Smooth muscle cell (in vitro differentiated cells): ENCODE results near the gene GNB1L. TPM values are rescaled to one million over a fixed set of nuclear protein-coding genes. Genes with fewer than 3 reads are reported as not detected.

ENCODE experiments used
- DNase-seq: peaks from one replicate; lab custom pipeline; 2025; ENCODE audit not compliant: unreplicated experiment; lab: John Stamatoyannopoulos, UW
- H2AFZ ChIP-seq: fragments of 200-600 bp; sonication (generic); 2 replicates; pipeline ENCODE4 v1.6.0; 2016; ENCODE audit warnings: antibody characterized with exemption, low read depth, mild to moderate bottlenecking
- H3F3A ChIP-seq: fragments of 200-600 bp; sonication (generic); 2 replicates; pipeline ENCODE4 v1.6.0; 2017; ENCODE audit warnings: antibody characterized with exemption, low read depth
- H3K27ac ChIP-seq: fragments of 200-600 bp; sonication (generic); 2 replicates; pipeline ENCODE4 v1.5.1; 2016; ENCODE audit warnings: low read depth, mild to moderate bottlenecking
- H3K27me3 ChIP-seq: fragments of 200-600 bp; sonication (generic); 2 replicates; pipeline ENCODE4 v1.6.1; 2016; ENCODE audit warnings: low read depth, mild to moderate bottlenecking
- H3K36me3 ChIP-seq: fragments of 200-600 bp; sonication (generic); 2 replicates; pipeline ENCODE4 v1.5.1; 2016; ENCODE audit warnings: low read depth
- H3K4me1 ChIP-seq: fragments of 200-600 bp; sonication (generic); 2 replicates; pipeline ENCODE4 v1.5.1; 2016; ENCODE audit warnings: low read depth
- H3K4me2 ChIP-seq: fragments of 200-600 bp; sonication (generic); 2 replicates; pipeline ENCODE4 v1.6.0; 2016; ENCODE audit warnings: mild to moderate bottlenecking
- H3K4me3 ChIP-seq: fragments of 200-600 bp; sonication (generic); 2 replicates; pipeline ENCODE4 v1.5.1; 2016; ENCODE audit warnings: mild to moderate bottlenecking
- H3K79me2 ChIP-seq: fragments of 200-600 bp; sonication (generic); 2 replicates; pipeline ENCODE4 v1.6.0; 2016; ENCODE audit warnings: low read depth, mild to moderate bottlenecking
- H3K9ac ChIP-seq: fragments of 200-600 bp; sonication (generic); 2 replicates; pipeline ENCODE4 v1.6.0; 2016; ENCODE audit warnings: low read depth
- H3K9me3 ChIP-seq: fragments of 200-600 bp; sonication (generic); replicated peaks from 2 replicates; pipeline ENCODE4 v1.5.1; 2016; ENCODE audit warnings: low read depth
- H4K20me1 ChIP-seq: fragments of 200-600 bp; sonication (generic); 2 replicates; pipeline ENCODE4 v1.6.0; 2016; ENCODE audit warnings: low read depth
- CTCF ChIP-seq: fragments of 200-600 bp; sonication (generic); IDR thresholded peaks from 2 replicates; pipeline ENCODE4 v1.5.1; 2017; ENCODE audit warnings: borderline replicate concordance, mild to moderate bottlenecking, antibody characterized with exemption; ENCODE audit not compliant: insufficient read depth, poor library complexity, severe bottlenecking
- WGBS: methylation state at CpG from one replicate; pipeline ENCODE4 v1.1.7; 2016; ENCODE audit warnings: low lambda C conversion rate; 5-methylcytosine and 5-hydroxymethylcytosine counted together
- polyA plus RNA-seq: library from polyadenylated mRNA; unstranded; fragments of >200 nt; fragmentation: Nextera tagmentation; extraction: Ambion mirVana; gene quantifications from 2 replicates; pipeline ENCODE4 v1.2.1, GENCODE V29; 2016
- total RNA-seq: library from RNA; depleted of rRNA; stranded (reverse); fragments of >200 nt; gene quantifications from 2 replicates; pipeline ENCODE4 v1.2.3, GENCODE V29; 2014

GNB1L gene
- total and polyA plus RNA-seq, 2 experiments from 2014 or later = 4.1 to 7.4 TPM

GRCh38 chr22:19879643-19879991 lies 24.9 kb upstream of the GNB1L start:
- Histone ChIP-seq H4K20me1 (no peaks in the 10 kb centered on the region), H3K79me2 (no peaks in the 10 kb centered on the region), H3K27ac (no peak overlapping the region), H2AFZ (no peak overlapping the region), H3K9ac (no peak overlapping the region), H3K4me3 (no peak overlapping the region), H3K9me3 (no peaks in the 10 kb centered on the region), H3K4me1 (peaks cover 17% of the 10 kb centered on the region), H3F3A (peaks cover 7% of the 10 kb centered on the region), H3K27me3 (no peaks in the 10 kb centered on the region), H3K4me2 (no peak overlapping the region), H3K36me3 (no peaks in the 10 kb centered on the region)
- 88% methylated on average over 4 of the region's 4 CpGs for WGBS
- TF ChIP-seq CTCF = no peak
- no peak for DNase-seq

DNA sequence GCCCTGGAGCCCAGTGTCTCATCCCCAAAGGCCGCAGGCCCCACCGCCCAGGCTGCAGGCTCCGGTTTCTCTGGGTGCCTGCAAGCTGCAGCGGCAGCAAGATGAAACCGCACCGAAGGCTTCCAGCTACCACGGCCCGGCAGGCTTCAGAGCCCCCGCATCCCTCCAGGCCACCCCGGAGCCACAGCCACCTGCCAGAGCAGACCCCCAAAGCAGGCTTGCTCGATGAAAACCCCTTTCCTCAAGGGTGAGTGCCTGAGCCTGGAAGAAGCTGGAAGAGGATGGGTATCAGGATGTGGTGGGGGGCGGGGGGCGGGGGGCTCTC lies 24.5 kb upstream of the GNB1L start:
- Histone ChIP-seq H3K4me2 (no peak overlapping the region), H3K79me2 (no peaks in the 10 kb centered on the region), H3F3A (peaks cover 7% of the 10 kb centered on the region), H3K27ac (no peak overlapping the region), H3K4me1 (peaks cover 17% of the 10 kb centered on the region), H3K9me3 (no peaks in the 10 kb centered on the region), H3K9ac (no peak overlapping the region), H3K27me3 (no peaks in the 10 kb centered on the region), H3K36me3 (no peaks in the 10 kb centered on the region), H4K20me1 (no peaks in the 10 kb centered on the region), H2AFZ (no peak overlapping the region), H3K4me3 (no peak overlapping the region)
- TF ChIP-seq CTCF = no peak
- no peak for DNase-seq
- 97% methylated on average over 13 of the region's 13 CpGs for WGBS

GRCh38 chr22:19878461-19879245 lies 24.0 kb upstream of the GNB1L start:
- H3K4me2 ChIP-seq = no peak overlapping the region
- DNase-seq = no peak
- H2AFZ ChIP-seq = no peak overlapping the region
- H3K4me3 ChIP-seq = no peak overlapping the region
- H3K4me1 ChIP-seq = peaks cover 17% of the 10 kb centered on the region
- no peaks in the 10 kb centered on the region for H3K9me3 ChIP-seq
- H3F3A ChIP-seq = peaks cover 7% of the 10 kb centered on the region
- WGBS = 92% methylated on average over 16 of the region's 16 CpGs
- H3K79me2 ChIP-seq = no peaks in the 10 kb centered on the region
- no peak overlapping the region for H3K9ac ChIP-seq
- no peak for TF ChIP-seq CTCF
- no peaks in the 10 kb centered on the region for H4K20me1 ChIP-seq
- H3K27ac ChIP-seq = no peak overlapping the region
- no peaks in the 10 kb centered on the region for H3K36me3 ChIP-seq
- no peaks in the 10 kb centered on the region for H3K27me3 ChIP-seq
